Aortic smooth muscle cell (primary cell): ENCODE measurements around the gene STAB2. TPM values are rescaled to one million over a fixed set of nuclear protein-coding genes. Genes with fewer than 3 reads are reported as not detected.

Experiments used
- total RNA-seq: library from RNA; depleted of rRNA; stranded (reverse); fragments of >200 nt; gene quantifications from 2 replicates; pipeline ENCODE4 v1.2.3, GENCODE V29; 2014

STAB2 gene, protein sequence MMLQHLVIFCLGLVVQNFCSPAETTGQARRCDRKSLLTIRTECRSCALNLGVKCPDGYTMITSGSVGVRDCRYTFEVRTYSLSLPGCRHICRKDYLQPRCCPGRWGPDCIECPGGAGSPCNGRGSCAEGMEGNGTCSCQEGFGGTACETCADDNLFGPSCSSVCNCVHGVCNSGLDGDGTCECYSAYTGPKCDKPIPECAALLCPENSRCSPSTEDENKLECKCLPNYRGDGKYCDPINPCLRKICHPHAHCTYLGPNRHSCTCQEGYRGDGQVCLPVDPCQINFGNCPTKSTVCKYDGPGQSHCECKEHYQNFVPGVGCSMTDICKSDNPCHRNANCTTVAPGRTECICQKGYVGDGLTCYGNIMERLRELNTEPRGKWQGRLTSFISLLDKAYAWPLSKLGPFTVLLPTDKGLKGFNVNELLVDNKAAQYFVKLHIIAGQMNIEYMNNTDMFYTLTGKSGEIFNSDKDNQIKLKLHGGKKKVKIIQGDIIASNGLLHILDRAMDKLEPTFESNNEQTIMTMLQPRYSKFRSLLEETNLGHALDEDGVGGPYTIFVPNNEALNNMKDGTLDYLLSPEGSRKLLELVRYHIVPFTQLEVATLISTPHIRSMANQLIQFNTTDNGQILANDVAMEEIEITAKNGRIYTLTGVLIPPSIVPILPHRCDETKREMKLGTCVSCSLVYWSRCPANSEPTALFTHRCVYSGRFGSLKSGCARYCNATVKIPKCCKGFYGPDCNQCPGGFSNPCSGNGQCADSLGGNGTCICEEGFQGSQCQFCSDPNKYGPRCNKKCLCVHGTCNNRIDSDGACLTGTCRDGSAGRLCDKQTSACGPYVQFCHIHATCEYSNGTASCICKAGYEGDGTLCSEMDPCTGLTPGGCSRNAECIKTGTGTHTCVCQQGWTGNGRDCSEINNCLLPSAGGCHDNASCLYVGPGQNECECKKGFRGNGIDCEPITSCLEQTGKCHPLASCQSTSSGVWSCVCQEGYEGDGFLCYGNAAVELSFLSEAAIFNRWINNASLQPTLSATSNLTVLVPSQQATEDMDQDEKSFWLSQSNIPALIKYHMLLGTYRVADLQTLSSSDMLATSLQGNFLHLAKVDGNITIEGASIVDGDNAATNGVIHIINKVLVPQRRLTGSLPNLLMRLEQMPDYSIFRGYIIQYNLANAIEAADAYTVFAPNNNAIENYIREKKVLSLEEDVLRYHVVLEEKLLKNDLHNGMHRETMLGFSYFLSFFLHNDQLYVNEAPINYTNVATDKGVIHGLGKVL (N-terminal part only)
- not detected in 2 replicates for total RNA-seq

GRCh38 chr12:103586791-103587370, at the start of gene STAB2:
STAB2 (plus strand) TSS chr12:103587273; CDS start chr12:103587477, 204 bp downstream.

Other genes starting within 250 kb of the STAB2 start
- gene C12orf42, start 91.3 kb upstream of the STAB2 start, total RNA-seq, result not detected in 2 replicates